K562 (cell line): ENCODE data around the gene RNF213. TPM values are rescaled to one million over a fixed set of nuclear protein-coding genes. Genes with fewer than 3 reads are reported as not detected.

Source experiments
- ATAC-seq: fragments of 200-7000 bp; cut with Tn5 transposase; 3 replicates; pipeline ENCODE4 v1.9.1; 2020; ENCODE audit warnings: moderate library complexity
- BruUV-seq: library from RNA; stranded (reverse); fragments of 400-500 nt; replicated peaks from 2 replicates; lab custom pipeline; 2021; lab: Mats Ljungman, UMichigan
- CTCF ChIA-PET: fragments of 300-600 bp; formaldehyde crosslinking; extraction: SDS; loops from one replicate; lab custom pipeline; 2021; ENCODE audit warnings: low intra/inter-chr PET ratio; lab: Yijun Ruan, JAX
- POLR2A ChIA-PET: fragments of 300-600, 350-650 bp; sonication (Branson Sonifier 250); formaldehyde crosslinking; extraction: SDS; loops from one replicate; lab custom pipeline; 2021; ENCODE audit warnings: antibody characterized with exemption, inconsistent platforms; lab: Yijun Ruan, JAX
- DNase-seq, 4 experiments: peaks; one replicate each; pipeline versions ENCODE4 v3.0.0 to v3.0.0-alpha.2; 2011 to 2018; ENCODE audit warnings: low spot score in 3 of 4, mixed read lengths in 3 of 4; ENCODE audit errors: extremely low read depth in 1 of 4
- FAIRE-seq: peaks from 2 replicates; lab custom pipeline; 2011; peaks lifted over from hg19 to GRCh38; lab: Jason Lieb, UNC
- H2AFZ ChIP-seq: 2 replicates; pipeline ENCODE4 v1.6.0; 2011; ENCODE audit warnings: low read depth, low read length, control low read depth, inconsistent platforms
- H3K27ac ChIP-seq: fragments of 200-600 bp; 3 replicates; pipeline ENCODE4 v1.8.0; 2011; ENCODE audit warnings: low read depth, mild to moderate bottlenecking, control low read depth, inconsistent platforms, low read length, moderate library complexity, mixed read lengths; ENCODE audit errors: extremely low read depth
- H3K27me3 ChIP-seq, 2 experiments: fragments of 300-600 bp in 1 of 2; 2 replicates in 1 of 2; 3 replicates in 1 of 2; pipeline versions ENCODE4 v1.6.0 to v1.8.0; 2011; ENCODE audit warnings: inconsistent platforms in 2 of 2, low read length in 2 of 2, mild to moderate bottlenecking in 1 of 2, mixed read lengths in 1 of 2, moderate library complexity in 1 of 2; ENCODE audit not compliant: control insufficient read depth in 2 of 2, insufficient read depth in 2 of 2
- H3K36me3 ChIP-seq: fragments of 300-600 bp; 3 replicates; pipeline ENCODE4 v1.8.0; 2011; ENCODE audit warnings: mild to moderate bottlenecking, low read length, inconsistent platforms; ENCODE audit not compliant: control insufficient read depth, insufficient read depth
- H3K4me1 ChIP-seq, 2 experiments: fragments of 200-600 bp in 1 of 2; replicated peaks in 1 of 2; 2 replicates in 1 of 2; 3 replicates in 1 of 2; pipeline versions ENCODE4 v1.5.1 to v1.8.0; 2011; ENCODE audit warnings: inconsistent platforms in 2 of 2, low read length in 2 of 2, mild to moderate bottlenecking in 1 of 2, mixed read lengths in 1 of 2, moderate library complexity in 1 of 2; ENCODE audit not compliant: control insufficient read depth in 2 of 2, insufficient read depth in 2 of 2
- H3K4me2 ChIP-seq: 2 replicates; pipeline ENCODE4 v1.6.1; 2011; ENCODE audit warnings: low read length, control low read depth, inconsistent platforms, mixed read lengths; ENCODE audit not compliant: insufficient read depth
- H3K4me3 ChIP-seq: fragments of 200-600 bp; sonication (generic), shearing (Covaris generic); 2 replicates; pipeline ENCODE4 v1.5.1; 2016; ENCODE audit warnings: control low read depth, inconsistent platforms
- H3K79me2 ChIP-seq: fragments of 200-600 bp; 3 replicates; pipeline ENCODE4 v1.8.0; 2011; ENCODE audit warnings: low read length, inconsistent platforms; ENCODE audit not compliant: control insufficient read depth, insufficient read depth
- H3K9ac ChIP-seq, 2 experiments: 2 replicates each; pipeline versions ENCODE4 v1.6.0 to v1.6.1; 2011; ENCODE audit warnings: low read depth in 2 of 2, low read length in 2 of 2, control low read depth in 1 of 2, inconsistent platforms in 1 of 2, mild to moderate bottlenecking in 1 of 2, mixed read lengths in 1 of 2; ENCODE audit not compliant: insufficient read depth in 1 of 2
- H3K9me1 ChIP-seq: one replicate; pipeline ENCODE4 v1.6.0; 2011; ENCODE audit warnings: inconsistent platforms, mild to moderate bottlenecking, low read length, moderate library complexity; ENCODE audit not compliant: control insufficient read depth, insufficient read depth
- H3K9me3 ChIP-seq: replicated peaks from 2 replicates; pipeline ENCODE4 v1.5.1; 2011; ENCODE audit warnings: low read depth, low read length, inconsistent platforms; ENCODE audit not compliant: control insufficient read depth, insufficient read depth
- H4K20me1 ChIP-seq: replicated peaks from 2 replicates; pipeline ENCODE4 v1.6.1; 2011; ENCODE audit warnings: low read length, inconsistent platforms, mixed read lengths; ENCODE audit not compliant: control insufficient read depth, insufficient read depth
- ASH1L ChIP-seq: fragments of 450-650 bp; IDR thresholded peaks from 2 replicates; pipeline ENCODE4 v1.6.1; 2018; ENCODE audit warnings: borderline replicate concordance, mild to moderate bottlenecking, low read depth; ENCODE audit not compliant: partially characterized antibody
- CBFB ChIP-seq: sonication (generic); formaldehyde crosslinking; IDR thresholded peaks from 2 replicates; pipeline ENCODE4 v1.4.0; 2020; ENCODE audit warnings: mild to moderate bottlenecking, missing genetic modification reagents
- CCAR2 ChIP-seq: fragments of 200-400 bp; formaldehyde crosslinking; IDR thresholded peaks from 2 replicates; pipeline ENCODE4 v1.6.1; 2017; ENCODE audit warnings: mild to moderate bottlenecking, low read depth, low read length
- COPS2 ChIP-seq: fragments of 450-650 bp; conservative IDR thresholded peaks from 2 replicates; pipeline ENCODE4 v1.6.1; 2016; ENCODE audit warnings: mild to moderate bottlenecking, moderate library complexity
- CREB5 ChIP-seq: fragments of 250-450 bp; sonication (Bioruptor Pico); IDR thresholded peaks from 2 replicates; pipeline ENCODE4 v1.5.0; 2020; ENCODE audit warnings: mild to moderate bottlenecking
- ETV5 ChIP-seq: sonication (generic); formaldehyde crosslinking; IDR thresholded peaks from 2 replicates; pipeline ENCODE4 v1.4.0; 2020; ENCODE audit warnings: low read depth, mild to moderate bottlenecking, missing genetic modification reagents
- FOXO4 ChIP-seq: fragments of 450-650 bp; formaldehyde crosslinking; IDR thresholded peaks from 2 replicates; pipeline ENCODE4 v1.4.0; 2020; ENCODE audit warnings: mild to moderate bottlenecking, moderate library complexity
- GABPA ChIP-seq: fragments of 200-800 bp; sonication (Bioruptor generic); conservative IDR thresholded peaks from 2 replicates; pipeline ENCODE4 v1.6.1; 2016; ENCODE audit warnings: low read depth, missing genetic modification characterization, missing compliant biosample characterization
- GMEB1 ChIP-seq: fragments of 250-450 bp; sonication (Bioruptor Pico); IDR thresholded peaks from 2 replicates; pipeline ENCODE4 v1.4.0; 2020; ENCODE audit warnings: mild to moderate bottlenecking
- KAT7 ChIP-seq: sonication (generic); formaldehyde crosslinking; IDR thresholded peaks from 2 replicates; pipeline ENCODE4 v1.8.0; 2022; ENCODE audit warnings: missing genetic modification reagents, mild to moderate bottlenecking, borderline replicate concordance
- MXD1 ChIP-seq: fragments of 250-450 bp; sonication (Bioruptor Pico); IDR thresholded peaks from 2 replicates; pipeline ENCODE4 v1.8.0; 2021; ENCODE audit warnings: borderline replicate concordance, mild to moderate bottlenecking, moderate library complexity; ENCODE audit not compliant: poor library complexity, severe bottlenecking
- NUFIP1 ChIP-seq: fragments of 450-650 bp; IDR thresholded peaks from 2 replicates; pipeline ENCODE4 v1.6.1; 2018; ENCODE audit not compliant: partially characterized antibody
- SMARCA4 ChIP-seq: fragments of 450-650 bp; IDR thresholded peaks from 2 replicates; pipeline ENCODE4 v1.6.1; 2016
- SRF ChIP-seq, 2 experiments: fragments of 250-450, 450-650 bp in 1 of 2; sonication (Bioruptor Pico) in 1 of 2; sonication (generic) in 1 of 2; formaldehyde crosslinking; IDR thresholded peaks; 2 replicates each; pipeline versions ENCODE4 v1.5.0 to v1.5.1; 2020 to 2022; ENCODE audit warnings: mild to moderate bottlenecking in 1 of 2, missing genetic modification reagents in 1 of 2
- ZBTB1 ChIP-seq: sonication (generic); formaldehyde crosslinking; IDR thresholded peaks from 2 replicates; pipeline ENCODE4 v1.8.1; 2023; ENCODE audit warnings: missing genetic modification reagents, low read depth, mild to moderate bottlenecking, borderline replicate concordance
- ZBTB8A ChIP-seq: fragments of 450-650 bp; IDR thresholded peaks from 2 replicates; pipeline ENCODE4 v1.6.1; 2018; ENCODE audit warnings: mild to moderate bottlenecking, moderate library complexity; ENCODE audit not compliant: partially characterized antibody
- WGBS: fragments of 100-300 bp; shearing (Covaris generic); methylation state at CpG from one replicate; pipeline ENCODE4 v1.1.6; 2016; ENCODE audit warnings: low coverage, mixed read lengths; ENCODE audit not compliant: insufficient coverage; ENCODE audit errors: missing lambda C conversion rate; 5-methylcytosine and 5-hydroxymethylcytosine counted together
- in situ Hi-C: fragments of 300-500 bp; cut with MboI; formaldehyde crosslinking; loops from 4 replicates; pipeline ENCODE4 v1.15.0; 2018; ENCODE audit warnings: inconsistent platforms, mixed read lengths
- intact Hi-C: fragments of 100-400 bp; cut with micrococcal nuclease; formaldehyde crosslinking; loops from 2 replicates; pipeline ENCODE4 v1.14.2; 2022
- polyA plus RNA-seq, 8 experiments: library from polyadenylated mRNA; depleted of rRNA in 4 of 8; stranded (reverse) in 5 of 8; unstranded in 3 of 8; fragments of >200 nt; fragmentation: Nextera tagmentation in 2 of 8; fragmentation: Illumina TruSeq in 1 of 8; extraction: Ambion mirVana in 2 of 8; extraction: Trizol in 1 of 8; gene quantifications; 2 replicates each; pipeline versions ENCODE4 v1.2.1 to v1.2.3, GENCODE V29; 2011 to 2014; ENCODE audit warnings: inconsistent platforms in 1 of 8, missing spikeins in 1 of 8
- total RNA-seq, 7 experiments: library from RNA; depleted of rRNA in 6 of 7; stranded (reverse); fragments of >200 nt in 6 of 7; fragmentation: Illumina TruSeq in 2 of 7; extraction: Trizol in 2 of 7; gene quantifications; 2 replicates each; pipeline versions ENCODE4 v1.2.1 to v1.2.3, GENCODE V29; 2011 to 2021; ENCODE audit warnings: low replicate concordance in 1 of 7

The RNF213 gene
- total and polyA plus RNA-seq, 9 of the 15 experiments (the other 6 are each of a cell fraction or from before 2014, with no cell fraction given), result 5.3 to 33.6 (median 17.9) TPM

GRCh38 chr17:80248001-80248893 is 12.4 kb upstream of the RNF213 start:
- no peaks in the 10 kb centered on the region for H3K9me1 ChIP-seq
- ChIA-PET CTCF (no interaction called here), POLR2A (interaction anchor here (0.5 to 0.6 kb wide), 2 partner anchors 64 to 642 kb away, joined by 3 read pairs; no protein-coding TSS in a partner anchor)
- no peak overlapping the region for H2AFZ ChIP-seq
- H3K9me3 ChIP-seq, result no peaks in the 10 kb centered on the region
- H3K4me2 ChIP-seq, result no peak overlapping the region
- H3K4me3 ChIP-seq, result no peak overlapping the region
- peak in 1 of 4 experiments; percentile 8 for DNase-seq
- no peaks in the 10 kb centered on the region for H3K36me3 ChIP-seq
- no peak for FAIRE-seq
- no peaks in the 10 kb centered on the region for H3K27me3 ChIP-seq
- intact Hi-C loops, result no loop called here
- H3K9ac ChIP-seq, result peak overlapping the region in 1 of 2 experiments; percentile 35; a peak in 1 of 4 replicates
- BruUV-seq, result no TSS peak
- in situ Hi-C loops, result no loop called here
- H3K27ac ChIP-seq, result no peak overlapping the region
- H3K79me2 ChIP-seq, result no peaks in the 10 kb centered on the region
- ATAC-seq, result no peak
- H3K4me1 ChIP-seq, result peaks cover 1 to 56% of the 10 kb centered on the region in 2 experiments; a peak in 3 of 5 replicates
- no peaks in the 10 kb centered on the region for H4K20me1 ChIP-seq
- WGBS, result 89% methylated on average over 18 of the region's 23 CpGs
- TF ChIP-seq SMARCA4 (no peak), ETV5 (no peak), GMEB1 (CRISPR knock-in tag) (no peak), CREB5 (no peak), SRF (CRISPR knock-in tag; IDR thresholded peaks at IDR 0.05) (no peak), ASH1L (no peak), NUFIP1 (no peak), MXD1 (CRISPR knock-in tag) (no peak), CCAR2 (no peak), KAT7 (no peak), GABPA (no peak), ZBTB8A (no peak), ZBTB1 (CRISPR knock-in tag) (no peak), CBFB (no peak), FOXO4 (no peak), COPS2 (no peak)
